Thymus (tissue), 11 donors: ENCODE data around the gene TBC1D10A. TPM values are rescaled to one million over a fixed set of nuclear protein-coding genes. Genes with fewer than 3 reads are reported as not detected.

Source experiments
- DNase-seq, 9 donors: peaks; one replicate each; pipeline ENCODE4 v3.0.0-alpha.2; 2013; ENCODE audit warnings: low spot score in 9 of 9, low read depth in 6 of 9, missing footprints in 1 of 9
- H3K27ac ChIP-seq, 2 donors: one replicate each; pipeline ENCODE4 v1.5.1; 2013; ENCODE audit warnings: control low read depth in 1 of 2, low read depth in 1 of 2, low read length in 1 of 2, mild to moderate bottlenecking in 1 of 2, moderate library complexity in 1 of 2
- H3K27me3 ChIP-seq, 2 donors: one replicate each; pipeline ENCODE4 v1.5.1; 2013; ENCODE audit warnings: low read length in 1 of 2; ENCODE audit not compliant: control insufficient read depth in 2 of 2, insufficient read depth in 1 of 2
- H3K36me3 ChIP-seq, 2 donors: one replicate each; pipeline ENCODE4 v1.5.1; 2013; ENCODE audit warnings: low read length in 1 of 2, mild to moderate bottlenecking in 1 of 2, moderate library complexity in 1 of 2; ENCODE audit not compliant: control insufficient read depth in 2 of 2, insufficient read depth in 2 of 2
- H3K4me1 ChIP-seq, 2 donors: one replicate each; pipeline ENCODE4 v1.5.1; 2013; ENCODE audit warnings: low read length in 2 of 2; ENCODE audit not compliant: control insufficient read depth in 2 of 2, insufficient read depth in 2 of 2
- H3K4me3 ChIP-seq, 2 donors: one replicate each; pipeline ENCODE4 v1.5.1; 2013; ENCODE audit warnings: low read length in 2 of 2, control low read depth in 1 of 2, mild to moderate bottlenecking in 1 of 2
- H3K9me3 ChIP-seq, 2 donors: one replicate each; pipeline ENCODE4 v1.5.1; 2013; ENCODE audit warnings: low read length in 1 of 2, mild to moderate bottlenecking in 1 of 2; ENCODE audit not compliant: control insufficient read depth in 2 of 2, insufficient read depth in 1 of 2
- WGBS: extraction: QIAGEN DNeasy Blood & Tissue Kit; methylation state at CpG from one replicate; pipeline ENCODE4 v1.1.7; 2013; 5-methylcytosine and 5-hydroxymethylcytosine counted together
- polyA plus RNA-seq: library from polyadenylated mRNA; stranded (reverse); fragments of 200-250 nt; gene quantifications from one replicate; pipeline ENCODE4 v1.2.3, GENCODE V29; 2013
- total RNA-seq: library from RNA; stranded (reverse); fragments of 120-200 nt; gene quantifications from one replicate; pipeline ENCODE4 v1.2.4, GENCODE V29; 2013
- donor health status: healthy.

TBC1D10A gene
- total and polyA plus RNA-seq, 2 donors: 25.6 to 39.0 TPM

DNA sequence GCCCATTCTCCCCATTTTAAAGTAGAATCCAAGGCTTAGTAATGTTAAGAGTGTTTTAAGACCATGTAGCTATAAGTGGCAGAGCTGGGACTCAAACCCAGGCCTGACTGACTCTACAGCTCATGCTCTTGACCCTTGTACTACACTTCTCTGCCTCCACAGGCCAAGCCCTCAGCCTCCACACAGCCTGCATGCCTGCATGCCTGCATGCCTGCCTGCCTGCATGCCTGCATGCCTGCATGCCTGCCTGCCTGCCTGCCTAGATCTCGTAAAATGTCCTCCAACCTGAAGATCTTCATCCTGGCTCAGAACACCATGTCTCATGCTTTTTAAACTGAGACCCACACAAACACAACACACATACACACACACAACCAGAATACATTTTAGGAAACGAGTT is 18.6 kb downstream of the TBC1D10A start:
- WGBS: 78% methylated on average over 2 of the region's 2 CpGs
- Histone ChIP-seq H3K9me3 (peaks cover 0 to 7% of the 10 kb centered on the region in 2 donors), H3K27ac (peak overlapping the region; percentile 49 to 67), H3K27me3 (no peaks in the 10 kb centered on the region), H3K4me3 (no peak overlapping the region), H3K4me1 (peaks cover 82 to 99% of the 10 kb centered on the region in 2 donors), H3K36me3 (peaks cover 5 to 22% of the 10 kb centered on the region in 2 donors)
- DNase-seq: no peak

DNA sequence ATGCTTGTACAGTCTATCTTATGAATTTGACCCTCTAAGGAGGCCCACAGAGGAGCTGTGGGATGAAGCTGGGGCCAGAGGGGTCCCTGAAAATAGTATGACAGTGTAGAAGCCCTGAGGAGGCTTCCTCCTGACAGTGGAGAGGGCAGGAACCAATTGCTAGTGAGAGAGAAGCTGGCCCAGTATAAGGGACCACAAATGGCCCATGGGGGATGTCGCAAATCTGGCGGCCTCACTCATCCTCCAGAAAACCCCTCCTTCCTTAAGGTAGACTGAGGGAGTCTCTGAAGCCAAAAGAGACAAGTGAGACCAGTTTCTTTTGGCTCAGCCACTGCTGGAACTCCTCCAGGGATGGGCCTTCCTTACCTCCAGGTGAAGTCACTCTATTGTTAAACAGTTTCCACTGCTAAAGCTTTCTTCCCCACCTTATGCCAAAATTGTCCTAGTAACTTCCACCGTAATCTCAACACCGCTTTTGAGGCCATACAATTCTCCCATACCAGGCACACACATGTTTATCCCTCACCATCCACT is 19.6 kb downstream of the TBC1D10A start:
- H3K27me3 ChIP-seq: no peaks in the 10 kb centered on the region
- H3K9me3 ChIP-seq: peaks cover 0 to 7% of the 10 kb centered on the region in 2 donors
- H3K4me3 ChIP-seq: peak overlapping the region; percentile 6 to 32
- H3K27ac ChIP-seq: peak overlapping the region; percentile 95 to 98
- 58% methylated on average over 4 of the region's 4 CpGs for WGBS
- H3K4me1 ChIP-seq: peaks cover 82 to 99% of the 10 kb centered on the region in 2 donors
- DNase-seq: peak in 1 of 9 donors; percentile 41
- H3K36me3 ChIP-seq: peaks cover 5 to 25% of the 10 kb centered on the region in 2 donors

DNA sequence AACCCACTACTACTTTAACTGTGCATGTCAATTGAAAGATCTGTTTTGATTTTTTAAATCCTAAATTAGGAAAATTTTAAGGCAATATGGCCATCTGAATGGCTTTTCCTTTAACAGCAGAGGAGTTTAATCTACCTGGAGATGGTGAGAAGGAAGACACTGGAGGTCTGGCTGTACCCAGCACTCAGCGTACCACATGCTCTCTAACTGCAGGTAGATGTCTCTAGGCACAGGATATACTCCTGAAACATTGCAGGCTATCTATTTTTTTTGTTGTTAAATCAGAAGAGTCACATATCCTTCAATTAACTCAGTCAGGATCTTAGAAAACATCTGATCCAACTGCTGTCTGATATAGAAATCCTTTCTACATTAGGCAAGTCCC is 20.1 kb downstream of the TBC1D10A start:
- peaks cover 5 to 27% of the 10 kb centered on the region in 2 donors for H3K36me3 ChIP-seq
- peaks cover 87 to 99% of the 10 kb centered on the region in 2 donors for H3K4me1 ChIP-seq
- no peak for DNase-seq
- H3K9me3 ChIP-seq: peaks cover 0 to 7% of the 10 kb centered on the region in 2 donors
- H3K27ac ChIP-seq: peak overlapping the region; percentile 95 to 98
- WGBS: 5% methylated on average over 1 of the region's 1 CpG
- H3K27me3 ChIP-seq: no peaks in the 10 kb centered on the region
- peak overlapping the region; percentile 6 to 32 for H3K4me3 ChIP-seq

DNA sequence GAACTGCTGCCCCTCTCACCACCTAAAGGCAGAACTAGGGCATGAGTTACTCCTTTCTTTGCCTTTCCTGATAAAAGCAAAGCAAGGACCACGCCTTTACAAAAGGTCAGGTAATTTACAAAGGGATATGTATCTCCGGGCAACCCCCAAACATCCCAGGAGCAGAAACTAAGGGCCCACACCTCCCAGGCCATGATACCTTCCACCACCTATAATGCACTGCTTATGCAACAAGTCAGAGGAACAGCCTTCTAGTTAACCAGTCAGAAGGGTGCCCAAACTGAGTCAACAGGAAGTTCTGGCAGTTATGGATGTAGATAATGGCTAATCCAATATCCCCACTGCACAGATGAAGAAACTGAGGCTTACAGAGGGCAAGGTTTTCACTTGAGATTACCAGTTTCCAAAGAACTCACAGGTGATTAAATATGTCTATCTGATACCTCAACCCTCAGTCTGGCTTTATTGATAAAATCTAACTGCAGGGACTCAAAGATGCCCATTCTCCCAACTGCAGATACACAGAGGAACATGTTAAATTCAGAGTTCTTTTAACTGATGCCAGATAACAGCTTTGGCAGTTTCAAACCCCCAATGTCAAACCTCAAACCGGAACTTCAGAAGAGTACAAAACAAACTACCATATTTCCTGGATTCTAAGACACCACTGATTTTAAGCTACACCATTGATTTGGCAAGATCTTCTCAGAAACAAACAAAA is 20.7 kb downstream of the TBC1D10A start:
- H3K27me3 ChIP-seq: no peaks in the 10 kb centered on the region
- DNase-seq: peak in 6 of 9 donors; percentile 75 to 93 (median 80)
- H3K4me3 ChIP-seq: peak overlapping the region; percentile 30 to 32
- WGBS: 20% methylated on average over 3 of the region's 3 CpGs
- H3K4me1 ChIP-seq: peaks cover 85 to 99% of the 10 kb centered on the region in 2 donors
- H3K27ac ChIP-seq: peak overlapping the region; percentile 95 to 98
- H3K9me3 ChIP-seq: peaks cover 0 to 4% of the 10 kb centered on the region in 2 donors
- peaks cover 5 to 28% of the 10 kb centered on the region in 2 donors for H3K36me3 ChIP-seq

DNA sequence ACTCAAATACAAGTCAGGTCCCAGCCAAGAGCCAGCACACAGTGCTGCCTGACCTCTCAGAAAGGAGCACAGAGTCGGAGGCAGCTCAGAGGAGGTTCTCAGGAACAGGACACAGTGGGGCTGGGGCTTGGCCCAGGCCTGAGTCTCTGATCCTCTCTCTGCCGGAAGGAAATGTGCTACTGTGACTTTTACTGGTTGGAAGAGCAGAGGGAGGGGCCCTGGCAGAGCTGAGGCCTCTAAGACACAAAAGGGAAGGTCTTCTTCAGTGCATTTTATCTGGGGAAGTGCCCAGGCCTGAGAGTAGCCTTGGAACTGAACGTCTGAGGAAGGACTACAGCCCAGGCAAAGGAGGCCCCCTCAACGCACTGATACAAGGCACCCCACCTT is 21.2 kb downstream of the TBC1D10A start:
- Histone ChIP-seq H3K9me3 (peaks cover 0 to 4% of the 10 kb centered on the region in 2 donors), H3K4me3 (peak overlapping the region; percentile 30 to 32), H3K27ac (peak overlapping the region; percentile 95 to 98), H3K27me3 (no peaks in the 10 kb centered on the region), H3K36me3 (peaks cover 7 to 32% of the 10 kb centered on the region in 2 donors), H3K4me1 (peaks cover 79 to 99% of the 10 kb centered on the region in 2 donors)
- WGBS: 2% methylated on average over 4 of the region's 4 CpGs
- peak in 5 of 9 donors; percentile 68 to 89 (median 76) for DNase-seq

DNA sequence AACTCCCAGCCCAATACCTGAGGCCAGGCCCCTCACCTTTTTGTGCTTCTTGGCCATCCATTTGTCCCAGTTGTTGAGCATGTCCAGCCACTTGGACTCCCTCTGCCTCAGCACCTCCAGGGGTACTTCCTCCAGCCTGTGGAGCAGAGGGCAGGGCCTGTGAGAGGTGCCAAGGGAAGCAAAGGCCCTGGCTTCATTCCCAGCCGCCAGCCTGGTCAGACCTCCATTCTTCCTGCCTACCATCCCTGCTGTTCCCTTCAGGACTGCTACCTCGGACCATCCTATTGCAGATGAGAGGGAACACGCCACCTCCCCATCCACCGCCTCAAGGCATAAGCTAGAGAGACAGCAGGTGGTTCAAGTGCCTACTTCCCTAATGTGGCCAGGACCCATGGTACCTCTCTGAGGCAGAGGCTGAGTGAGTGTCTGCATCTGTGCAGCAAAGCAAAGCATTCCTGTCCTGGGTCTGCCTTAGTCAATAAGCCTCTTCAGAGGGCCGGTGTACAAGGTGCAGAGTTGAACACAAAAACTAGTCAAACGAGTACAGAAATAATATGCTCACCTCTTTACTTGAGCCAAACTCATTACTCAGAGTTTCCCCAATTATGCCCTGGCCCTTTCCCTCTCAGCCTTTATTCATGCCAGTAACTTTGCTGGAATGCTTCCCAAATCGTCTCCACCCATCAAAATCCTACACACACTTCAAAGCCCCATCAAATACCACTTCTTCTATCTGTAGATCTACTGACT is 22.1 kb downstream of the TBC1D10A start:
- WGBS: 53% methylated on average over 7 of the region's 7 CpGs
- H3K27me3 ChIP-seq: no peaks in the 10 kb centered on the region
- peaks cover 71 to 92% of the 10 kb centered on the region in 2 donors for H3K4me1 ChIP-seq
- H3K9me3 ChIP-seq: peaks cover 0 to 4% of the 10 kb centered on the region in 2 donors
- DNase-seq: peak in 1 of 9 donors; percentile 50
- peaks cover 10 to 38% of the 10 kb centered on the region in 2 donors for H3K36me3 ChIP-seq
- H3K4me3 ChIP-seq: no peak overlapping the region
- H3K27ac ChIP-seq: peak overlapping the region; percentile 95 to 98

DNA sequence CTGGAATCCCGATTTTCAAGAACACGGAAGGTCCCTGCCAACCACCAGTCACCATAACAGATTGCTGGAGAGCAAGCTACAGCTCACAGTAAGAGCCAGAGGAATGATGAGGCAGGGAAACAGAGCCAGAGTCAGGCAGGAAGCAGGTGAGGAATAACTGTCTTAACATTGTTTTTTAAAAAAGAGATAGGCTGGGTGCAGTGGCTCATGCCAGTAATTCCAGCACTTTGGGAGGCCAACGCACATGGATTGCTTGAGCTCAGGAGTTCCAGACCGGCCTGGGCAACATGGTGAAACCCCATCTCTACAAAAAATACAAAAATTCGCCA is 24.0 kb downstream of the TBC1D10A start:
- H3K4me3 ChIP-seq: no peak overlapping the region
- H3K9me3 ChIP-seq: peaks cover 0 to 4% of the 10 kb centered on the region in 2 donors
- no peak for DNase-seq
- WGBS: 54% methylated on average over 5 of the region's 5 CpGs
- peaks cover 20 to 54% of the 10 kb centered on the region in 2 donors for H3K36me3 ChIP-seq
- peak overlapping the region; percentile 68 to 69 for H3K27ac ChIP-seq
- no peaks in the 10 kb centered on the region for H3K27me3 ChIP-seq
- H3K4me1 ChIP-seq: peaks cover 64 to 92% of the 10 kb centered on the region in 2 donors

DNA sequence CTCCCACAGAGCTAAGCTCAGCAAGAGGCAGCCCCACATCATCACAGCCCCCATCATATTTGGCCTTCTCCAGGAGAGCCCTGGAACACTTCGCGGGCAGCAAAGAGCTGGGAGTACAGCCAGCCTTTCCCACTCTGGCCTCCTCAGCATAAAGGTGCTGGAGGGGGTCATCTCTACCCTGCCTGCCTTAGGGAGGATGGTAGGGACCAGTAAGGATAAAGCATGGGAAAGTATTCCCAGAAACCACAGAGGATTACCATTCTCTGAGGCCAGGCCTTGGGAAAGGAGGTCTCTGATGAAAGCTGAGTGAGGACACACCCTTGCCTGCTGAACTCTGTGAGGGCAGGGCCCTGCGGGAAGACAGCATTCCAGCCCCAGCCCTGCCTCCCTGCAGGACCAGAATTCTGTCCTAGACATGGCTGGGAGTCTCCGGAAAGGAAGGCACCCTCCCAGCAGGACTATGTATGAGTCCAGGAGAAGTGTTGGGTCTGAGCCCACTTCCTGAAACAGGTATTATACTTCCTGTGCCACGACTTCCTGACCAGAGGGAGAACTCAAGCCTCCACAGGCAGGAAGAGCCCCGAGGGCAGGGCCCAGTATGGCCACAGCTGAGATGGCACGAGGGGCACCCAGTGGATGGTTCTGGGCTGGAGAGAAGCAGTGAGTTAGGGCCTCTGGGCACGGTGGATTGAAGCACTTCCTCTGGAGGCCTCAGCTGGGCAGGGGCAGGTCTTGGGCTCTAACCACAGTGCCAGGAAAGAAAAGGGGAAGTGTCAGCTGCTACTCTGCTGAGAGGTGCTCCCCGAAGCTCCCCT is 24.5 kb downstream of the TBC1D10A start:
- Histone ChIP-seq H3K36me3 (peaks cover 20 to 58% of the 10 kb centered on the region in 2 donors), H3K9me3 (peaks cover 0 to 4% of the 10 kb centered on the region in 2 donors), H3K27me3 (no peaks in the 10 kb centered on the region), H3K4me1 (peaks cover 65 to 92% of the 10 kb centered on the region in 2 donors), H3K27ac (peak overlapping the region; percentile 68 to 69), H3K4me3 (no peak overlapping the region)
- WGBS: 36% methylated on average over 9 of the region's 9 CpGs
- peak in 1 of 9 donors; percentile 52 for DNase-seq
